HUDEP-2 (cell line): Measurements from ENCODE around the gene BCKDHB.
A peak's percentile ranks its signal among the peaks of the same experiment; 100 is the strongest.
"Not testable (repeated sequence)": the region's sequence is repeated elsewhere in the genome, so short reads cannot be mapped to it uniquely, and the experiment has no call there.

Experiments used
- DNase-seq, 76 experiments: peaks; one replicate each; lab custom pipeline; 2025; ENCODE audit not compliant: unreplicated experiment in 76 of 76; lab: John Stamatoyannopoulos, UW

Gene BCKDHB

DNA sequence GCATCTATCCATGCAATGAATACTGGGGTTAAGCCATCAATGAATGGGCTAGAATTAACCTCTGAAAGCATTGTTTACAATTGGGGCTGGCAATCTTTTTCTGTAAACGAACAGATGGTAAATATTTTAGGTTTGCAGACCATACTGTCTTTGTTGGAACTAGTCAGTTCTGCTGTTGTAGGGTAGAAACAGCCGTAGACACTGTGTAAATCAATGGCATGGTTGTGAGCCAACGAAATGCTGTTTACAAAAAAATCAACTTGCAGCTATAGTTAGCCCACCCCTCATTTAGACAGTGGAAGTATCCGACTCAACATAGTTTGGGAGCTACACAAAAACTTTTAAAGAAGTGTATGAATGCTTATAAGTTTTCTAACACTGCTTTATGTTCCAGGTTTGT, 91.5 kb downstream of the BCKDHB start:
- DNase-seq = no peak

DNA sequence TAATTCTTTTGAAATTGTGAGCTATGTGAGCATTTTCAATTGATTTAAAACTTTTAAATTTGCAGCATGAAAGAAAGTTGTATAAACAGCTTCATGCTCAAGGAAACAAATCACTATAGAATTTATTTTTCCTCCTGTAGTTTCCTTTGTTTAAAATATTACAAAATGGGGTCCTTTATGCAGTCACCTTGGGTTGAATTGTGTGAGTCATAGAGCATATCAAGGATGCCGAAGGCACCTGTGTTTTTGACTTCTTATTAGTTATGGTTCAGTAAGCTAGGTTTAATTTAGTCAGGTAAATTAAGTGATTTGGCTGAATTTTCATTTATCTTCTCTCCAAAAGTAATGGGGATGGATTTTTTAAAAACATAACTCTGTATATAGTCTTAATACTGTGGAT, 96.8 kb downstream of the BCKDHB start:
- DNase-seq = no peak

GRCh38 chr6:80205404-80205803, 98.9 kb downstream of the BCKDHB start:
- DNase-seq = no peak

DNA sequence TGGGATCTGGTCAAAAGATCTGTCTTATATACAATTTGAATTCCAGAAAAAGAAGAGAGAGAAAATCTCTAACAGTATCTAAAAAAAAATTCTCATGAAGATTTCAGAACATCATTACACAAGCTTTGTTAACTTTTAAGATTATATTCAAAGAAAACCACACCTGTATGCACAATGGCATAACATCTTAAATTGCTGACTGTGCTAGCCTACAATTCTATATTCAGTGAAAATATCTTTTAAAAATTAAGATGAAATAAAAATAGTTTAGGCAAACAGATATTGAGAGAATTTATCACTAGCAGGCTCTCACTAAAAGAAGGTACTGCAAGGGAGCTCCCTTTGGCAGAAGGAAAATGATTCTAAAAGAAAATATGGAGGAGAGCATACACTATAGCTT, 100.3 kb downstream of the BCKDHB start:
- DNase-seq = no peak

DNA sequence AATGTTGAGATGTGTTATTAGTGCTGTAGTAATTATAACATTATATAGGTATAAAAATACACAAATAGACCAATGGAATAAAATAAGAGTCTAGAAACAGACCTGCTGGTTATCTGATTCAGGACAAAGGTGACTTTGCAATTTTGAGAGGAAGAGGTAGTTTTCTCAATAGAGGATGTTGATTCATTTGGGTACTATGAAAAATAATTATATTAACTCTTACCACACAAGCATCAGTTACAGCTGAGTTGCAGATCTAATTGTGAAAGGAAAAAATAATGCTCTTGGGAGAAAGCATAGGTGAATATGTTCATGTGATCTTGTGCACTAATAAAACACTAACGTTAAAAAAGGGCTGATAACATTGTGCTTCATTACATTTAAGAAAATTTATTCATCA, 103.0 kb downstream of the BCKDHB start:
- DNase-seq = no peak

GRCh38 chr6:80210618-80211017, 104.1 kb downstream of the BCKDHB start:
- DNase-seq = peak in 9 of 76 experiments; percentile 4 to 21 (median 12)

- DNase-seq = no peak
Observed at GRCh38 chr6:80211286-80211685, 104.8 kb downstream of the BCKDHB start.

GRCh38 chr6:80211890-80212289, 105.4 kb downstream of the BCKDHB start:
- peak in 21 of 76 experiments; percentile 6 to 65 (median 22) for DNase-seq

GRCh38 chr6:80214436-80215022, 108.1 kb downstream of the BCKDHB start:
- DNase-seq = peak in 37 of 76 experiments; percentile 3 to 72 (median 37)

DNA sequence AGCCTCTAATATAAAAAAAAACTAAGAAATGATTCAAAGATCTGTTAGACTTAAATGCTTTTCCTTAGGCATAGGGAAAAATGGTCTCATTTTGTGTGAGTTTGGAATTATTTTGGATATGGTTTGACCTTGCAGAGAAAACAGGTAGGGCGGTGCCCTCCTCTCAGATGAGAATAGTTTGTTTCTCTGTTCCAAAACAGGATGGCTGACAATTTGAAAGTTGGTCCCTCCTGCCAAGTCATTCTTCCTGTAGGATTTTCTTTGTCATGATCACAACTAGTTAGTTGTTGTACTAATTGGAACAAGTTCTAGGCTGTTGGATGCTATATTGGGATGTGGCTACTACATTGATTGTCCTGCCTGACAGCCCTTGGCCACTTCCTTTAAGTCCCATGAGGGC, 108.6 kb downstream of the BCKDHB start:
- no peak for DNase-seq

DNA sequence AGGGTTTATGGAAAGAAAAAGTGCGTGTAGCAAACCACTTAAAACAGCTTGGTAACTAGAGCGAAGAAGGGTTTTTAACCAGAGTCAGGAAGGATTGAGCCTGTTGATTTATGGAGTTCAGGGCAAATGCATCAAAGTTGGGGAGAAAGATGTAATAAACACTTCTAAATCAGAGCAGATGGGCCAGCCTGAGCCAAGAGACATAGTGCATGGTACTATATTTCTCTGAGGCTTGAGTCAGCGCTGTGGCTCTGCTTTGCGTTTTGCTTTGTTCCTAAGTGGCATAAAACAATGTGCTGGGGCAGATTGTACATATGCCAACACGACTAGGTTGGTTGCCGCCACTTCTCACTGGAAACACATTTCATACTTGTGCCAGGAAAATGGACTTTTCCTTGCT, 111.3 kb downstream of the BCKDHB start:
- peak in 1 of 76 experiments; percentile 5 for DNase-seq

GRCh38 chr6:80223743-80224212, 117.3 kb downstream of the BCKDHB start:
- DNase-seq = no peak

DNA sequence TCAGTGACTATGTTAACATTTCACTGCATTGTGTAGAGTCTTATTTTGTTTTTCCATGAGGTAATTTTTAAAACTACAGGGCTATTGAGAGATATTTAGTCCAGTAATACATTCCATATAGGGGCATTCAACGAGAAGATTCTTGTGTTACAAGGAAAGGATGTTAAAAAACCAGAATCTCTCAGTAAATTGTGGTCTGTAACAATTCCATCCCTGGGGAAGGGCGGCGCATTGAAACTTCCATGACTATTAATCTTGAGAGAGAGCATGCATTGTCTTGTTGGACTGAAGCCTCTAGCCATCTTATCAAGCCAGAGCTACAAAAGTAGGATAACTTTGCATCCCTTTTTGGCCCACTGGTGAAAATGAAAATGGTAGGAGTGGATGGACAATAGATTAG, 119.7 kb downstream of the BCKDHB start:
- DNase-seq = no peak

GRCh38 chr6:80226699-80227098, 120.2 kb downstream of the BCKDHB start:
- no peak for DNase-seq

GRCh38 chr6:80227545-80228105, 121.2 kb downstream of the BCKDHB start:
- DNase-seq = no peak

GRCh38 chr6:80233262-80233661, 126.8 kb downstream of the BCKDHB start:
- no peak for DNase-seq

DNA sequence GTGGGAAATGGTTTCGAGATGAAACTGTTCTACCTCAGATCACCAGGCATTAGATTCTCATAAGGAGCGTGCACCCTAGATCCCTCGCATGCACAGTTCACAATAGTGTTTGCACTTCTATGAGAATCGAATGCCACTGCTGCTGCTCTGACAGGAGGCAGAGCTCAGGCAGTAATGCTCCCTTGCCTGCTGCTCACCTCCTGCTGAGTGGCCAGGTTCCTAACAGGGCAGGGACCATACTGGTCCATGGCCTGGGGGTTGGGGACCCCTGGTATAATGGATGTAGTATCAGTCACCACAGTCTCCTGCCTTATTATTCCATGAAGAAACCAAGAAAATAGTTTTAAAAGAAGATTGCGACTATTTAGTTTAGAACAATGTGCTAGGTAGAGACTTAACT, 127.5 kb downstream of the BCKDHB start:
- no peak for DNase-seq

- DNase-seq = no peak
Observed at GRCh38 chr6:80234401-80234800, 127.9 kb downstream of the BCKDHB start.

- no peak for DNase-seq
Observed at GRCh38 chr6:80234908-80235307, 128.4 kb downstream of the BCKDHB start.

GRCh38 chr6:80235647-80236046, 129.2 kb downstream of the BCKDHB start:
- DNase-seq = no peak

GRCh38 chr6:80238754-80239153, 132.3 kb downstream of the BCKDHB start:
- DNase-seq = not testable (repeated sequence)

DNA sequence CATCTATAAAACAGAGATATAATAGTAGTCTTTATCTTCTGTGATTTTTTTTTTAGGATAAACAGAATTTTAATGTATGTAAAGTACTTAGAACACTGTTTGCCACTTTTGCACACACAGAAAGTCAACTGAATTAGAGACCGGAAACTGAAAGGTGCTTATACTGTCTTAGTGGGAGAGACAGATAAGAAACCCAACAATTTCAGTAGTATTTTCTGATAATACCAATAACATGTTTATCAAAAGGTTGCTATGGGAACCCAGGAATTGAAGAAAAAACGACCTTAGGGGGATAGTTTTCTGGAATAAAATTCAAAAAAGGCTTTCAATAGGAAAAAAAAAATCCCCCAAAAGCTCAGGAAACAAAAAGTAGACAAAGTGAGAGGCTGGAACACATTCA, 138.6 kb downstream of the BCKDHB start:
- peak in 1 of 76 experiments; percentile 22 for DNase-seq

GRCh38 chr6:80249897-80250296, 143.4 kb downstream of the BCKDHB start:
- DNase-seq = peak in 35 of 76 experiments; percentile 2 to 59 (median 23)
